ENCODE data around the gene SLC24A1. TPM values are rescaled to one million over a fixed set of nuclear protein-coding genes. Genes with fewer than 3 reads are reported as not detected.

Gene SLC24A1
- total RNA-seq, 1 donor from 2014 or later = 3.7 TPM

DNA sequence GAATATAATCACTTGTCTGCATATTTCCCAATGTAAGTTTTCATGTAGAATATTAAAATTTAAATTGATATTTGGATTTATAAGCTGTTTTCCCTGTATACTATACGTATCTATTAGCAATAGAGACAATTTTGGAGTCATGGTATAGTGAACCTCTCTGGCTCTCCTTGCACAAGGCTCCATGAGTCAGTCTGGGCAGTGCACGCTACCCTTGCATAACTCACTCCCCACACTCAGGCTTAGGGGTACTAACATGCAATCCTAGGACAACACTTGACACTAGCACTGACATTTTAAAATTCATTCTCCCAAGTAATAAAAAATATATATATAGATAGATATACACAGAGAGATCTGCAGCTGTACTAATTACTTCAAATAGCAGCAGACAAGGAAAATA, 39.2 kb downstream of the SLC24A1 start:
- Histone ChIP-seq H3K27me3 (ENCODE audit: control insufficient read depth in 3 of 3, insufficient read depth in 3 of 3, low read length in 3 of 3) (no peaks in the 10 kb centered on the region), H3K4me3 (ENCODE audit: low read length in 3 of 3) (no peak overlapping the region), H3K9me3 (ENCODE audit: control insufficient read depth in 3 of 3, low read length in 3 of 3) (no peaks in the 10 kb centered on the region), H3K9ac (ENCODE audit: low read depth in 1 of 3, low read length in 3 of 3) (no peak overlapping the region), H3K27ac (ENCODE audit: low read depth, low read length) (no peak overlapping the region), H3K4me1 (ENCODE audit: control insufficient read depth in 3 of 3, insufficient read depth in 3 of 3, low read length in 3 of 3) (no peaks in the 10 kb centered on the region), H3K36me3 (ENCODE audit: control insufficient read depth in 3 of 3, insufficient read depth in 3 of 3, low read length in 3 of 3) (peaks cover 4 to 37% (median 35%) of the 10 kb centered on the region in 3 donors)

- Histone ChIP-seq H3K36me3 (ENCODE audit: control insufficient read depth in 3 of 3, insufficient read depth in 3 of 3, low read length in 3 of 3) (peaks cover 6 to 44% (median 41%) of the 10 kb centered on the region in 3 donors), H3K27me3 (ENCODE audit: control insufficient read depth in 3 of 3, insufficient read depth in 3 of 3, low read length in 3 of 3) (no peaks in the 10 kb centered on the region), H3K4me3 (ENCODE audit: low read length in 3 of 3) (no peak overlapping the region), H3K27ac (ENCODE audit: low read depth, low read length) (no peak overlapping the region), H3K4me1 (ENCODE audit: control insufficient read depth in 3 of 3, insufficient read depth in 3 of 3, low read length in 3 of 3) (no peaks in the 10 kb centered on the region), H3K9me3 (ENCODE audit: control insufficient read depth in 3 of 3, low read length in 3 of 3) (no peaks in the 10 kb centered on the region), H3K9ac (ENCODE audit: low read depth in 1 of 3, low read length in 3 of 3) (no peak overlapping the region)
Observed at GRCh38 chr15:65663521-65663920, 41.8 kb downstream of the SLC24A1 start.

GRCh38 chr15:65666257-65666656, 44.5 kb downstream of the SLC24A1 start:
- no peak overlapping the region for H3K9ac ChIP-seq (ENCODE audit: low read depth in 1 of 3, low read length in 3 of 3)
- no peaks in the 10 kb centered on the region for H3K27me3 ChIP-seq (ENCODE audit: control insufficient read depth in 3 of 3, insufficient read depth in 3 of 3, low read length in 3 of 3)
- no peak overlapping the region for H3K4me3 ChIP-seq (ENCODE audit: low read length in 3 of 3)
- no peak overlapping the region for H3K27ac ChIP-seq (ENCODE audit: low read depth, low read length)
- H3K4me1 ChIP-seq (ENCODE audit: control insufficient read depth in 3 of 3, insufficient read depth in 3 of 3, low read length in 3 of 3) = no peaks in the 10 kb centered on the region
- peaks cover 14 to 62% (median 48%) of the 10 kb centered on the region in 3 donors for H3K36me3 ChIP-seq (ENCODE audit: control insufficient read depth in 3 of 3, insufficient read depth in 3 of 3, low read length in 3 of 3)
- no peaks in the 10 kb centered on the region for H3K9me3 ChIP-seq (ENCODE audit: control insufficient read depth in 3 of 3, low read length in 3 of 3)

DNA sequence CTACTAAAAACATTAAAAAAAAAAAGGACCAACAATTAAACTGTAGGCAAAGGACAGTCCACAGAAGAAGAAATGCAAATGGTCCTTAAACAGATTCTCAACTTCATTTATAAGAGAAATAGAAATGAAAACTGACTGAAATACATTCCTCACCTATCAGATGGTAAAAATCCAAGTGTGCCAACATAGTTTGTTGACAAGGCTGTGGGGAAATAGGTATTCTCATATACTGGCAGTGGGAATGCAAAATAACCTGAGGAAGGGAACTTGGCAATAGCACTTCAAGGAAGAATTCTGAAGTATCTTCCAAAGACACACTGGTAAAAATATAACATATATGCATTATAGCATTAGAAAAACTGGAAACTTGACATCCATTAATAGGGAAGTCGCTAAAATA, 53.8 kb downstream of the SLC24A1 start:
- no peaks in the 10 kb centered on the region for H3K9me3 ChIP-seq (ENCODE audit: control insufficient read depth in 3 of 3, low read length in 3 of 3)
- peaks cover 0 to 18% (median 16%) of the 10 kb centered on the region in 3 donors for H3K36me3 ChIP-seq (ENCODE audit: control insufficient read depth in 3 of 3, insufficient read depth in 3 of 3, low read length in 3 of 3)
- no peak overlapping the region for H3K27ac ChIP-seq (ENCODE audit: low read depth, low read length)
- no peak overlapping the region for H3K4me3 ChIP-seq (ENCODE audit: low read length in 3 of 3)
- H3K4me1 ChIP-seq (ENCODE audit: control insufficient read depth in 3 of 3, insufficient read depth in 3 of 3, low read length in 3 of 3) = no peaks in the 10 kb centered on the region
- no peaks in the 10 kb centered on the region for H3K27me3 ChIP-seq (ENCODE audit: control insufficient read depth in 3 of 3, insufficient read depth in 3 of 3, low read length in 3 of 3)
- no peak overlapping the region for H3K9ac ChIP-seq (ENCODE audit: low read depth in 1 of 3, low read length in 3 of 3)

- Histone ChIP-seq H3K27ac (ENCODE audit: low read depth, low read length) (no peak overlapping the region), H3K4me3 (ENCODE audit: low read length in 3 of 3) (no peak overlapping the region), H3K9me3 (ENCODE audit: control insufficient read depth in 3 of 3, low read length in 3 of 3) (no peaks in the 10 kb centered on the region), H3K27me3 (ENCODE audit: control insufficient read depth in 3 of 3, insufficient read depth in 3 of 3, low read length in 3 of 3) (no peaks in the 10 kb centered on the region), H3K4me1 (ENCODE audit: control insufficient read depth in 3 of 3, insufficient read depth in 3 of 3, low read length in 3 of 3) (no peaks in the 10 kb centered on the region), H3K9ac (ENCODE audit: low read depth in 1 of 3, low read length in 3 of 3) (no peak overlapping the region), H3K36me3 (ENCODE audit: control insufficient read depth in 3 of 3, insufficient read depth in 3 of 3, low read length in 3 of 3) (peaks cover 0 to 13% (median 13%) of the 10 kb centered on the region in 3 donors)
Observed at GRCh38 chr15:65676123-65676522, 54.4 kb downstream of the SLC24A1 start.

DNA sequence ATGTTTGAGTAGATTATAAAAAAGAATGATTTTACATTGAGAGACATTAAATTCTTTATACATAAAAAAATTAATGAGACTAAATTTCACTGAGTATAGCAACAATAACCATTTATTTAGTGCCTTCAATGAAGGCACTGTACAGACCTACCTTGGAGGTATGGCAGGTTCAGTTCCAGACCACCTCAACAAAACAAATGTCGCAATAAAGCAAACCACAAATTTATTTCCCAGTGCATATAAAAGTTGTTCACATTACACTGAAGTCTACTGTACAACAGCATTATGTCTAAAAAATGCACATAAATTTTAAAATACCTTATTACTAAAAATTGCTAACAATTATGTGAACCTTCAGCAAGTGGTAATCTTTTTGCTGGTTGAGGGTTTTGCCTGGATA, 58.8 kb downstream of the SLC24A1 start:
- Histone ChIP-seq H3K27ac (ENCODE audit: low read depth, low read length) (no peak overlapping the region), H3K4me3 (ENCODE audit: low read length in 3 of 3) (no peak overlapping the region), H3K27me3 (ENCODE audit: control insufficient read depth in 3 of 3, insufficient read depth in 3 of 3, low read length in 3 of 3) (no peaks in the 10 kb centered on the region), H3K9me3 (ENCODE audit: control insufficient read depth in 3 of 3, low read length in 3 of 3) (no peaks in the 10 kb centered on the region), H3K36me3 (ENCODE audit: control insufficient read depth in 3 of 3, insufficient read depth in 3 of 3, low read length in 3 of 3) (peaks cover 0 to 3% (median 0%) of the 10 kb centered on the region in 3 donors), H3K4me1 (ENCODE audit: control insufficient read depth in 3 of 3, insufficient read depth in 3 of 3, low read length in 3 of 3) (no peaks in the 10 kb centered on the region), H3K9ac (ENCODE audit: low read depth in 1 of 3, low read length in 3 of 3) (no peak overlapping the region)

DNA sequence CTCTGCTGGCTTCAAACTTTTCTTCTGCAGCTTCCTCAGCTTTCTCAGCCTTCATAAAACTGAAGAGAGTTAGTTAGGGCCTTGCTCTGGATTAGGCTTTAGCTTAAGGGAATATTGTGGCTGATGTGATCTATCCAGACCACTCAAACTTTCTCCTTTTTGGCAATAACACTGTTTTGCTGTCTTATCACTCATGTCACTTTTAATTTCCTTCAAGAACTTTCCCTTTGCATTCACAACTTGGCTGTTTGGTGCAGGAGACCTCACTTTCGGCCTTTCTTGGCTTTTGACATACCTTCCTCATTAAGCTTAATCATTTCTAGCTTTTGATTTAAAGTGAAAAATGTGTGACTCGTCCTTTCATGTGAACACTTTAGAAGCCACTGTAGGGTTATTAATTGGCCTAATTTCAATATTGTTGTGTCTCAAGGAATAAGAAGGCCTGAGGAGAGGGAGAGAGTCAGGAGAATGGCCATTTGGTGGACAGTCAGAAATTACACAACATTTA, 60.7 kb downstream of the SLC24A1 start:
- H3K9ac ChIP-seq (ENCODE audit: low read depth in 1 of 3, low read length in 3 of 3) = no peak overlapping the region
- no peaks in the 10 kb centered on the region for H3K9me3 ChIP-seq (ENCODE audit: control insufficient read depth in 3 of 3, low read length in 3 of 3)
- H3K4me1 ChIP-seq (ENCODE audit: control insufficient read depth in 3 of 3, insufficient read depth in 3 of 3, low read length in 3 of 3) = no peaks in the 10 kb centered on the region
- H3K27ac ChIP-seq (ENCODE audit: low read depth, low read length) = no peak overlapping the region
- H3K36me3 ChIP-seq (ENCODE audit: control insufficient read depth in 3 of 3, insufficient read depth in 3 of 3, low read length in 3 of 3) = no peaks in the 10 kb centered on the region
- no peak overlapping the region for H3K4me3 ChIP-seq (ENCODE audit: low read length in 3 of 3)
- no peaks in the 10 kb centered on the region for H3K27me3 ChIP-seq (ENCODE audit: control insufficient read depth in 3 of 3, insufficient read depth in 3 of 3, low read length in 3 of 3)

GRCh38 chr15:65688462-65688861, 66.7 kb downstream of the SLC24A1 start:
- H3K4me1 ChIP-seq (ENCODE audit: control insufficient read depth in 3 of 3, insufficient read depth in 3 of 3, low read length in 3 of 3) = no peaks in the 10 kb centered on the region
- H3K9me3 ChIP-seq (ENCODE audit: control insufficient read depth in 3 of 3, low read length in 3 of 3) = no peaks in the 10 kb centered on the region
- H3K27me3 ChIP-seq (ENCODE audit: control insufficient read depth in 3 of 3, insufficient read depth in 3 of 3, low read length in 3 of 3) = no peaks in the 10 kb centered on the region
- peaks cover 6 to 26% (median 19%) of the 10 kb centered on the region in 3 donors for H3K36me3 ChIP-seq (ENCODE audit: control insufficient read depth in 3 of 3, insufficient read depth in 3 of 3, low read length in 3 of 3)
- H3K4me3 ChIP-seq (ENCODE audit: low read length in 3 of 3) = no peak overlapping the region
- no peak overlapping the region for H3K9ac ChIP-seq (ENCODE audit: low read depth in 1 of 3, low read length in 3 of 3)
- no peak overlapping the region for H3K27ac ChIP-seq (ENCODE audit: low read depth, low read length)

DNA sequence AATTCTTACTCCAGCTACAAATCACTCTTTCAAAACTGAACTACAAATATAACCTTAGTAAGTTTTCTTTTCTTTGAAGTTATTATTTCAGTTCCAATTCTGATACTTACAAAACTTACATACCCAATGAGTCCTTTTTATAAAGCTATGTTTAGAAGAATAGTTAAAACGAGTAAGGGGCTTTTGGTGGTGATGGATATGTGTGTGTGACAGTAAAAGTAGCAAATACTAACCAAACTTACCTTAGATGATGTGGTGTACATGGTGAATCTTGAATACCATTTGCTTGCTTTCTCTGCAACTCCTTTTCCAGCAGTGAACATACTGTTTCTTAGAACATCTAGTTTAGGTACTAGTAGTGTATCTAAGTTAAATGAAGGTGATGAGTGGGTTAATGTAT, 68.4 kb downstream of the SLC24A1 start:
- H3K9ac ChIP-seq (ENCODE audit: low read depth in 1 of 3, low read length in 3 of 3) = no peak overlapping the region
- H3K36me3 ChIP-seq (ENCODE audit: control insufficient read depth in 3 of 3, insufficient read depth in 3 of 3, low read length in 3 of 3) = peaks cover 6 to 26% (median 21%) of the 10 kb centered on the region in 3 donors
- no peaks in the 10 kb centered on the region for H3K27me3 ChIP-seq (ENCODE audit: control insufficient read depth in 3 of 3, insufficient read depth in 3 of 3, low read length in 3 of 3)
- no peak overlapping the region for H3K4me3 ChIP-seq (ENCODE audit: low read length in 3 of 3)
- H3K27ac ChIP-seq (ENCODE audit: low read depth, low read length) = no peak overlapping the region
- H3K9me3 ChIP-seq (ENCODE audit: control insufficient read depth in 3 of 3, low read length in 3 of 3) = no peaks in the 10 kb centered on the region
- no peaks in the 10 kb centered on the region for H3K4me1 ChIP-seq (ENCODE audit: control insufficient read depth in 3 of 3, insufficient read depth in 3 of 3, low read length in 3 of 3)

- no peak overlapping the region for H3K27ac ChIP-seq (ENCODE audit: low read depth, low read length)
- peaks cover 6 to 26% (median 25%) of the 10 kb centered on the region in 3 donors for H3K36me3 ChIP-seq (ENCODE audit: control insufficient read depth in 3 of 3, insufficient read depth in 3 of 3, low read length in 3 of 3)
- H3K4me3 ChIP-seq (ENCODE audit: low read length in 3 of 3) = no peak overlapping the region
- H3K9me3 ChIP-seq (ENCODE audit: control insufficient read depth in 3 of 3, low read length in 3 of 3) = no peaks in the 10 kb centered on the region
- no peaks in the 10 kb centered on the region for H3K4me1 ChIP-seq (ENCODE audit: control insufficient read depth in 3 of 3, insufficient read depth in 3 of 3, low read length in 3 of 3)
- H3K27me3 ChIP-seq (ENCODE audit: control insufficient read depth in 3 of 3, insufficient read depth in 3 of 3, low read length in 3 of 3) = no peaks in the 10 kb centered on the region
- H3K9ac ChIP-seq (ENCODE audit: low read depth in 1 of 3, low read length in 3 of 3) = no peak overlapping the region
Observed at GRCh38 chr15:65690778-65691177, 69.0 kb downstream of the SLC24A1 start.

Data from skeletal muscle tissue (tissue), 4 donors.